K562 (cell line): Measurements from ENCODE around the gene L3HYPDH. TPM values are rescaled to one million over a fixed set of nuclear protein-coding genes. Genes with fewer than 3 reads are reported as not detected.

Experiments used
- CHD1 ChIP-seq: fragments of 200-600 bp; sonication (generic); IDR thresholded peaks from one replicate; pipeline ENCODE4 v1.6.1; 2012; ENCODE audit warnings: mild to moderate bottlenecking, moderate library complexity, low read length, inconsistent platforms
- CREB3 ChIP-seq: fragments of 450-650 bp; conservative IDR thresholded peaks from 2 replicates; pipeline ENCODE4 v1.6.1; 2016; ENCODE audit warnings: missing genetic modification characterization, low read depth, mild to moderate bottlenecking, missing compliant biosample characterization, moderate library complexity
- E2F1 ChIP-seq: sonication (generic); formaldehyde crosslinking; IDR thresholded peaks from 2 replicates; pipeline ENCODE4 v1.8.1; 2023; ENCODE audit warnings: mild to moderate bottlenecking, missing genetic modification reagents, moderate library complexity
- ETV1 ChIP-seq: fragments of 450-650 bp; conservative IDR thresholded peaks from 2 replicates; pipeline ENCODE4 v1.6.1; 2016; ENCODE audit warnings: missing genetic modification characterization, control low read depth, low read depth, missing compliant biosample characterization
- FOXK2 ChIP-seq, 2 experiments: fragments of 450-650 bp; IDR thresholded peaks in 1 of 2; conservative IDR thresholded peaks in 1 of 2; 2 replicates each; pipeline ENCODE4 v1.6.1; 2016; ENCODE audit warnings: low read depth in 2 of 2, mild to moderate bottlenecking in 1 of 2
- GABPB1 ChIP-seq: sonication (generic); formaldehyde crosslinking; IDR thresholded peaks from 2 replicates; pipeline ENCODE4 v1.8.0; 2022; ENCODE audit warnings: mild to moderate bottlenecking, missing genetic modification reagents
- GTF2B ChIP-seq: IDR thresholded peaks from 2 replicates; pipeline ENCODE4 v1.6.1; 2011; ENCODE audit not compliant: insufficient read length; ENCODE audit errors: extremely low read depth
- HDAC2 ChIP-seq: fragments of 450-650 bp; IDR thresholded peaks from 2 replicates; pipeline ENCODE4 v1.6.1; 2016; ENCODE audit warnings: mild to moderate bottlenecking
- HMG20B ChIP-seq: fragments of 250-450 bp; sonication (Bioruptor Pico); IDR thresholded peaks from 2 replicates; pipeline ENCODE4 v1.5.0; 2021; ENCODE audit warnings: mild to moderate bottlenecking
- HSF4 ChIP-seq: fragments of 250-450 bp; sonication (Bioruptor Pico); IDR thresholded peaks from 2 replicates; pipeline ENCODE4 v2.1.2; 2022; ENCODE audit warnings: mild to moderate bottlenecking, moderate library complexity, borderline replicate concordance
- LCOR ChIP-seq: sonication (generic); formaldehyde crosslinking; IDR thresholded peaks from 2 replicates; pipeline ENCODE4 v1.8.0; 2022; ENCODE audit warnings: mild to moderate bottlenecking, missing genetic modification reagents
- MEF2D ChIP-seq: conservative IDR thresholded peaks from 2 replicates; pipeline ENCODE4 v1.6.1; 2016; ENCODE audit warnings: low read depth, missing genetic modification characterization, missing compliant biosample characterization
- NCOA4 ChIP-seq: fragments of 450-650 bp; IDR thresholded peaks from 2 replicates; pipeline ENCODE4 v1.6.1; 2018; ENCODE audit warnings: mild to moderate bottlenecking; ENCODE audit not compliant: partially characterized antibody
- NCOR1 ChIP-seq: fragments of 450-650 bp; IDR thresholded peaks from 2 replicates; pipeline ENCODE4 v1.6.1; 2016; ENCODE audit warnings: mild to moderate bottlenecking, moderate library complexity
- SMAD3 ChIP-seq: fragments of 450-650 bp; formaldehyde crosslinking; conservative IDR thresholded peaks from 2 replicates; pipeline ENCODE4 v1.4.0; 2020; ENCODE audit warnings: mild to moderate bottlenecking
- TARDBP ChIP-seq: fragments of 450-650 bp; IDR thresholded peaks from 2 replicates; pipeline ENCODE4 v1.6.1; 2016
- TBP ChIP-seq: optimal IDR thresholded peaks from 2 replicates; pipeline ENCODE3; 2011; ENCODE audit warnings: low read depth, low read length, improper control_type of control experiment
- TEAD4 ChIP-seq, 2 experiments: sonication (generic) in 1 of 2; formaldehyde crosslinking in 1 of 2; IDR thresholded peaks; 2 replicates each; pipeline versions ENCODE4 v1.6.1 to v1.8.0; 2012 to 2022; ENCODE audit warnings: borderline replicate concordance in 1 of 2, inconsistent platforms in 1 of 2, low read length in 1 of 2, mild to moderate bottlenecking in 1 of 2, missing genetic modification reagents in 1 of 2
- ZBTB1 ChIP-seq: sonication (generic); formaldehyde crosslinking; IDR thresholded peaks from 2 replicates; pipeline ENCODE4 v1.8.1; 2023; ENCODE audit warnings: missing genetic modification reagents, low read depth, mild to moderate bottlenecking, borderline replicate concordance
- ZNF311 ChIP-seq: fragments of 250-450 bp; sonication (Bioruptor Pico); IDR thresholded peaks from 2 replicates; pipeline ENCODE4 v1.4.0; 2020; ENCODE audit warnings: mild to moderate bottlenecking, moderate library complexity
- ZNF431 ChIP-seq: sonication (generic); formaldehyde crosslinking; IDR thresholded peaks from 2 replicates; pipeline ENCODE4 v1.8.0; 2022; ENCODE audit warnings: mild to moderate bottlenecking, missing genetic modification reagents
- ZNF57 ChIP-seq: fragments of 450-650 bp; formaldehyde crosslinking; IDR thresholded peaks from 2 replicates; pipeline ENCODE4 v1.4.0; 2020; ENCODE audit warnings: mild to moderate bottlenecking, moderate library complexity
- ZNF785 ChIP-seq: fragments of 250-450 bp; sonication (Bioruptor Pico); IDR thresholded peaks from 2 replicates; pipeline ENCODE4 v1.4.0; 2020; ENCODE audit warnings: mild to moderate bottlenecking
- polyA plus RNA-seq, 8 experiments: library from polyadenylated mRNA; depleted of rRNA in 4 of 8; stranded (reverse) in 5 of 8; unstranded in 3 of 8; fragments of >200 nt; fragmentation: Nextera tagmentation in 2 of 8; fragmentation: Illumina TruSeq in 1 of 8; extraction: Ambion mirVana in 2 of 8; extraction: Trizol in 1 of 8; gene quantifications; 2 replicates each; pipeline versions ENCODE4 v1.2.1 to v1.2.3, GENCODE V29; 2011 to 2014; ENCODE audit warnings: inconsistent platforms in 1 of 8, missing spikeins in 1 of 8
- total RNA-seq, 7 experiments: library from RNA; depleted of rRNA in 6 of 7; stranded (reverse); fragments of >200 nt in 6 of 7; fragmentation: Illumina TruSeq in 2 of 7; extraction: Trizol in 2 of 7; gene quantifications; 2 replicates each; pipeline versions ENCODE4 v1.2.1 to v1.2.3, GENCODE V29; 2011 to 2021; ENCODE audit warnings: low replicate concordance in 1 of 7
- TF ChIP-seq, protein P1 (sequence below), 3 experiments: IDR thresholded peaks in 2 of 3; conservative IDR thresholded peaks in 1 of 3; 2 replicates each; pipeline ENCODE4 v1.5.1; 2011 to 2012; ENCODE audit warnings: low read length in 3 of 3, mild to moderate bottlenecking in 3 of 3, control low read depth in 2 of 3, improper control_type of control experiment in 1 of 3, inconsistent platforms in 1 of 3, low read depth in 1 of 3, mixed read lengths in 1 of 3, moderate library complexity in 1 of 3; ENCODE audit not compliant: insufficient read depth in 2 of 3

The L3HYPDH gene
- total and polyA plus RNA-seq, 9 of the 15 experiments (the other 6 are each of a cell fraction or from before 2014, with no cell fraction given), result 12.8 to 36.5 (median 19.3) TPM

DNA sequence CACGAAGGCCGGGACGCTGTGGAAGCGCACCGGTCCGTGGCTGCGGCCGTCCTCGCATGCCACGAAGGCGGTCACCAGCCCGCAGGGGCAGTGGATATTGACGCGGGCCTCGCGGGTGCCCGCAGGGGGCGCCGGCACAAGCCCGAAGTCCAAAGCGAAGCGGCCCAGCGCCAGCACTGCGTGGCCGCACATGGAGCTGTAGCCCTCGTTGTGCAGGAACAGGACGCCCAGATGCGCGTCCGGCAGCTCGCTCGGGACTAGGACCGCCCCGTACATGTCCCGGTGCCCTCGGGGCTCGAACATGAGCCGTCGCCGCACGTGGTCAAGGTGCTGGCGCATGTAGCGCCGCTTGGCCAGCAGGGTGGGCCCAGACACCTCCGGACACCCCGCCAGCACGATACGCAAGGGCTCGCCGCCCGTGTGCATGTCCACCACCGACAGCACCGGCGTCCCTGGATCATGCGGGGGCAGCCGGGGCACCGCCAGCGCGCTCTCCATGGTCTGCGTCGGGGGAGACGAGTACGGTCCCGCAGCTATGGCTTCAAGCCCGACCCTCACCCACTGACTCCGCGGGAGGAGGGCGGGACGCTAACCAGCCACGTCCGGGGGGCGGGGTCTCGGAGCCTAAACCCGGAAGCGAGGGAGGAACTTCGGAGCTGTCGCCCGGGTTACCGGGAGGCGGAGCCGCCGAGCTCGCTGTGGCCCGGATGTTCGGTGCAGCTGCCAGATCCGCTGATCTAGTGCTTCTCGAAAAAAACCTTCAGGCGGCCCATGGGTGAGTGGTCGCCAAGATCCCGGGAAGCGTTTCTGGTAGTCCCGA lies at the start of gene L3HYPDH, which contains the start of gene JKAMP (continued):
- TF ChIP-seq CREB3 (tag) (no peak), TEAD4 (IDR thresholded peaks at IDR 0.05; ENCODE audit: low read length) (no peak; the same call in none of the 2 replicates), TEAD4 (CRISPR knock-in tag; IDR thresholded peaks at IDR 0.05; ENCODE audit: borderline replicate concordance) (0 out of 2 replicates have a peak, but pooled peaks have one; percentile 51), NCOA4 (no peak), ZNF785 (no peak), NCOR1 (no peak), ZBTB1 (peak; percentile 87; the same call in 1 of the 2 replicates), SMAD3 (CRISPR knock-in tag) (no peak), E2F1 (CRISPR knock-in tag) (peak; percentile 55; the same call in 1 of the 2 replicates), ETV1 (tag) (peak; percentile 21; the same call in 1 of the 2 replicates), TBP (peak; percentile 60), HDAC2 (peak; percentile 23; the same call in 1 of the 2 replicates), HSF4 (no peak), TARDBP (0 out of 2 replicates have a peak, but pooled peaks have one; percentile 46), ZNF311 (CRISPR knock-in tag) (no peak), CHD1 (no peak), ZNF57 (CRISPR knock-in tag) (no peak), MEF2D (tag) (no peak), ZNF431 (peak; percentile 86), GTF2B (no peak), HMG20B (CRISPR knock-in tag) (no peak), LCOR (CRISPR knock-in tag) (peak; percentile 94), GABPB1 (CRISPR knock-in tag) (peak; percentile 81), FOXK2 (conservative IDR thresholded peaks at IDR 0.05 in 1 of 2, IDR thresholded peaks at IDR 0.05 in 1 of 2; ENCODE audit: low read depth in 2 of 2) (peak; percentile 40 to 63; a peak in 3 of 4 replicates)
- TF ChIP-seq, protein P1, sequence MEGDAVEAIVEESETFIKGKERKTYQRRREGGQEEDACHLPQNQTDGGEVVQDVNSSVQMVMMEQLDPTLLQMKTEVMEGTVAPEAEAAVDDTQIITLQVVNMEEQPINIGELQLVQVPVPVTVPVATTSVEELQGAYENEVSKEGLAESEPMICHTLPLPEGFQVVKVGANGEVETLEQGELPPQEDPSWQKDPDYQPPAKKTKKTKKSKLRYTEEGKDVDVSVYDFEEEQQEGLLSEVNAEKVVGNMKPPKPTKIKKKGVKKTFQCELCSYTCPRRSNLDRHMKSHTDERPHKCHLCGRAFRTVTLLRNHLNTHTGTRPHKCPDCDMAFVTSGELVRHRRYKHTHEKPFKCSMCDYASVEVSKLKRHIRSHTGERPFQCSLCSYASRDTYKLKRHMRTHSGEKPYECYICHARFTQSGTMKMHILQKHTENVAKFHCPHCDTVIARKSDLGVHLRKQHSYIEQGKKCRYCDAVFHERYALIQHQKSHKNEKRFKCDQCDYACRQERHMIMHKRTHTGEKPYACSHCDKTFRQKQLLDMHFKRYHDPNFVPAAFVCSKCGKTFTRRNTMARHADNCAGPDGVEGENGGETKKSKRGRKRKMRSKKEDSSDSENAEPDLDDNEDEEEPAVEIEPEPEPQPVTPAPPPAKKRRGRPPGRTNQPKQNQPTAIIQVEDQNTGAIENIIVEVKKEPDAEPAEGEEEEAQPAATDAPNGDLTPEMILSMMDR (IDR thresholded peaks at IDR 0.05 in 2 of 3, conservative IDR thresholded peaks at IDR 0.05 in 1 of 3; ENCODE audit: insufficient read depth in 2 of 3, low read depth in 1 of 3, low read length in 3 of 3), result peak; percentile 51 to 69 (median 54)
